Mesodermal cell (in vitro differentiated cells): ENCODE results near the gene PALD1.

Experiments used
- H3K27ac ChIP-seq: 2 replicates; pipeline ENCODE4 v1.7.0; 2013; ENCODE audit warnings: mild to moderate bottlenecking, low read depth, low read length, moderate library complexity; ENCODE audit not compliant: severe bottlenecking
- H3K36me3 ChIP-seq: 2 replicates; pipeline ENCODE4 v1.7.1; 2013; ENCODE audit warnings: mild to moderate bottlenecking, low read length, moderate library complexity; ENCODE audit not compliant: control insufficient read depth, insufficient read depth
- H3K4me1 ChIP-seq: one replicate; pipeline ENCODE4 v1.7.1; 2013; ENCODE audit warnings: mild to moderate bottlenecking, low read length; ENCODE audit not compliant: insufficient read depth, control insufficient read depth, poor library complexity, severe bottlenecking
- H3K4me3 ChIP-seq: 2 replicates; pipeline ENCODE4 v1.7.0; 2013; ENCODE audit warnings: low read length, control low read depth, mild to moderate bottlenecking; ENCODE audit not compliant: insufficient read depth, poor library complexity, severe bottlenecking; ENCODE audit errors: extremely low read depth
- H3K9me3 ChIP-seq: 2 replicates; pipeline ENCODE4 v1.7.1; 2013; ENCODE audit warnings: mild to moderate bottlenecking, low read length, moderate library complexity; ENCODE audit not compliant: control insufficient read depth
- WGBS, 2 experiments: methylation state at CpG; one replicate each; pipeline ENCODE4 v1.1.5; 2013; ENCODE audit warnings: missing lambda C conversion rate in 2 of 2; ENCODE audit not compliant: insufficient coverage in 2 of 2; 5-methylcytosine and 5-hydroxymethylcytosine counted together

The PALD1 gene

DNA sequence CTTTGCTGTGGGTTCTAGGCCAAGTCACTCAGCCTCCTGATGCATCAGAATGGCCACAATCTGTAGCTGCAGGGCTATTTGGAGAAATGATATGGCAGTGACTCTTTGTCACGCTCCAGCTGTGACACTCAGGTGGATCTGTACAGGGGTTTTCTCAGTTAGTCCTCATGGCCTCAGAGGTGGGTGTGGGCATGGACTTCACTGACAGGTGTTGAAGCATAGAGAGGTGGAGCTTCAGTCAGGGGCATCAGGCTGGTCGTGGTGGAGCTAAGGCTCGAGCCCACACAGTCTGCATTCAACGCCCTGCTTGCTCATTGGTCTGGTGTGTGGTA is 21.2 kb downstream of the PALD1 start:
- Histone ChIP-seq H3K27ac (no peak overlapping the region), H3K36me3 (no peaks in the 10 kb centered on the region), H3K4me3 (no peak overlapping the region), H3K4me1 (peaks cover 15% of the 10 kb centered on the region), H3K9me3 (no peaks in the 10 kb centered on the region)
- 79 to 87% methylated on average over 3 to 4 of the region's 4 CpGs for WGBS, 2 experiments

DNA sequence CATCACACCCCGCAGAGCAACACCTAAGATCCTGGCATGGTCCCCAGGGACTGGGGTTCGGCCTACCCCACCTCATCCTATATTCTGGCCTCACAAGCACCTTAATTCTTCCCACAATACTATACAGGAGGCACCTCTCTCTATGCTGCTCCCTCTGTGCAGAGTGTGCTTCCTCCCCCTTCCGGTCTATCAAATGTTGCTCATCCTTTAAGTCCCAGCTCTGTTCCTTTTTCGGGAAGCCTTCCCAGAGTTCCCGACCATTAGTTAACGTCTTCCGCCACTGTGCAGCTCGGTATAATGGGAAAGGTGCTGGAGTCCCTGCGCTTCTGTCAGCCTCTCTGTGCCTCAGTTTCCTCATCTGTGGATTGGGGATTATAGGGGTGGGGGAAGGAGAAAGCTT is 21.8 kb downstream of the PALD1 start:
- 90 to 93% methylated on average over 5 to 9 of the region's 9 CpGs for WGBS, 2 experiments
- H3K36me3 ChIP-seq: no peaks in the 10 kb centered on the region

DNA sequence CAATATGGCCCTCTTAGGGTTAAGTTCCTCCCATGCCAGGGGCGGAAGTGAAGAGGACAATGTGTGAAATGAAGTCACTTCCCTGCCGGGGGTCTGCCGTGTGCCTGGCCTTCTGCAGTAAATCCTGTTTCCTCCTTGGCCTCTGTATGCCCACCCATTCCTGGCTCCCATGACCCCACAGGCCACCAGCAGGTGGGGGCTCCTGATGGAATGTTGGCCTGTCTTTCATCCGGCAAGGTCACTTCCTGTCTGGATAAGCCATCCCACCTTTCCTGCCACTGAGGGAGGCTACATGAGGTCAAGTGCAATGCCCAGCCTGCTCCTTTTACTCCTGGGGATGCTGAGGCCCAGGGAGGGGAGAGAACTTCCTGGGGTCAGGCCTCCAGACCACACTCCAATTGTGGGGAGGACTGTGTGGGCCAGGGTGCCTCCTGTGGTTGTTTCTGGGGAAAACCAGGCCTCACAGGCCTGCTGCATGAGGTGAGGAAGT is 22.3 kb downstream of the PALD1 start:
- Histone ChIP-seq H3K36me3 (no peaks in the 10 kb centered on the region), H3K27ac (peak overlapping the region; percentile 16), H3K9me3 (no peaks in the 10 kb centered on the region), H3K4me1 (peaks cover 12% of the 10 kb centered on the region), H3K4me3 (no peak overlapping the region)
- WGBS, 2 experiments: 57 to 65% methylated on average over 3 to 4 of the region's 4 CpGs

More for the DNA sequence above, 21.8 kb downstream of the PALD1 start:
- Histone ChIP-seq H3K4me1 (peaks cover 12% of the 10 kb centered on the region), H3K4me3 (no peak overlapping the region), H3K9me3 (no peaks in the 10 kb centered on the region), H3K27ac (no peak overlapping the region)

DNA sequence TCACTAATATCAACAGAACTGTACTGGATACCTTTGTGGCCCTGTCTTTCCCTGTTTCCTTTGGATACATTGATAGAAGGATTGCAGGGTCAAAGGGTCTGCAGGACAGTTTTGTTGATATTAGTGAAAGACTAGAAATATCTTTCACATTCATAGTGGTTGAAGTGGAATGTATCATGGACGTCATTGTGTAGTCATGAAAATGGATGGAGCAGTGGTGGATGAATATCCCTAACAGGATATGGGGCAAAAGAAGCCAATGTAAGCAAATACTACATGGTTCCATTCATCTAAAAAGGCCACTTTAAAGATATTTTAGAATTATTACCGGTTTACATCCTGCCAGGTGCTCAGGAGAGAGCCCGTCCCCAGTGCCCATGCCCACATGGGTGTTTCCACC is 23.8 kb downstream of the PALD1 start:
- H3K9me3 ChIP-seq: no peaks in the 10 kb centered on the region
- H3K4me3 ChIP-seq: no peak overlapping the region
- no peaks in the 10 kb centered on the region for H3K36me3 ChIP-seq
- WGBS, 2 experiments: 95 to 100% methylated on average over 1 to 2 of the region's 3 CpGs
- peaks cover 12% of the 10 kb centered on the region for H3K4me1 ChIP-seq
- no peak overlapping the region for H3K27ac ChIP-seq

DNA sequence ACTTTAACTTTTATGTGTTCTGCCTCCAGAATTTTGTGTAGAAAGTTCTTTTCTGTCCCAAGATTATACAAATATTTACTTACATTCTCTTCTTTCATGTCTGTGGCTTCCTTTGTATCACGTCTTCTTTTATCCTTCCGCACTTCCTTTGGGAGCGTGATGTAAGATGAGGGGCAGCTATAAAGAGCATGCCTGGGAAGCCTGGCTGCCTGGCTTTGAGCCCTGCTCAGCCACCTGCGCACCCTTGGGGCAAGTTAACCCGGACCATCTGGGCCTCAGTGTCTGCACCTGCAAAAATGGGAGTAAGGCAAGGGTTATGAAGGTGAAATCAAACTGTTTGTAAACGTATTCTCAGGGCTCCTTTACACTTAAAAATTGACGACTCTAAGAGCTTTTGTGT is 25.2 kb downstream of the PALD1 start:
- Histone ChIP-seq H3K36me3 (no peaks in the 10 kb centered on the region), H3K9me3 (no peaks in the 10 kb centered on the region), H3K4me3 (no peak overlapping the region), H3K27ac (no peak overlapping the region), H3K4me1 (peaks cover 12% of the 10 kb centered on the region)
- 92 to 100% methylated on average over 2 to 5 of the region's 7 CpGs for WGBS, 2 experiments

DNA sequence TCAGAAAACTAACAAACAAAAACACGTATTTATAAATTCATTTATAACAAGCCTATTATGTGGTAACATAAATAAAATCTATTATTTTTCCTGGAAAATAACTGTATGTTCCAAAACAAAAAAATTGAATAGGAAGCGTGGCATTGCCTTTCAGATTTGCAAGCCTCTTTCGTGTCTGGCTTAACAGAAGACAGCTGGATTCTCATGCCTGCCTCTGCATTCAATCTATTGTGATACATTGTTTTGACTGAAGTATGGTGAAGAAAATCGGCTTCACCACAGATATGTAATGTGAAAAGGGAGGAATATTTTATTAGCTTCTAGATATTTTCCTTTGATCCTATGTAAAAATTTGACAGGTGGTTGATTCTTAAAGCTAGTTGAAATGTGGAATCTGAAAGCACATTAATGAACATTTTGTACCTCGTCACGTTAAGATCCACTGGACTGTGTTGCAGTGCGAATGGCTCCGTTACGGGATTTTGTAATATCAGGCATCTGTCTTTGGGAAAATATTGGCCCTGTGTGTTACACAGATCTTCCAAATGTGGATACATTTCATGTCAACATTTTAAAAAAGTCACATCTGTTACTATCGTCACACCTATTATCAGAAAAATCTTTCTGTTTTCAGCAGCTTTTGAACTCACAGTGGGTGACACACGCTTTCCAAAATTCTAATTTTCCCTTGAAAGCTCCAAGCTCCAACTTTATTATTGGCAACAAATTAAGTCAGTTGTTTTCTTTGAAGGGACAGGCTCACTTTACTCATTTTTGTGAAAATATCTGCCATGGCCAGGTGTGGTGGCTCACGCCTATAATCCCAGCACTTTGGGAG is 26.2 kb downstream of the PALD1 start:
- H3K9me3 ChIP-seq: no peaks in the 10 kb centered on the region
- H3K36me3 ChIP-seq: no peaks in the 10 kb centered on the region
- no peak overlapping the region for H3K4me3 ChIP-seq
- no peak overlapping the region for H3K27ac ChIP-seq
- 96 to 98% methylated on average over 5 to 8 of the region's 12 CpGs for WGBS, 2 experiments
- H3K4me1 ChIP-seq: peaks cover 15% of the 10 kb centered on the region

DNA sequence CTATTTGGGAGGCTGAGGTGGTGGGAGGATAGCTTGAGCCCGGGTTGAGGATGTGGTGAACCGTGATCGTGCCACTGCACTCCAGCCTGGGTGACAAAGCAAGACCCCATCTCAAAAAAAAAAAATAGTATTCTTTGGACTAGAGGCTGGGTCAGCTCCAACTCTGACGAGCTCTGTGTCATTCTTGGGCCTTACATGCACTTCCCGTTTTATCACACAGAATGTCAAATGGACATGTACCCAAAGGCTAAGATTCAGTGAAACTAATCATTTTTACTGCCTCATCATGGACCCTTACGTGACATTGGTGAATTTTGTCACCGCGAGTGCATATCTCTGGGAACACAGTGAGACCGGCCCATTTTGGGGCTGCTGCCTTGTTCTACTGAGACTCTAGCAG is 27.3 kb downstream of the PALD1 start:
- H3K4me3 ChIP-seq: no peak overlapping the region
- WGBS, 2 experiments: 93% methylated on average over 7 to 9 of the region's 9 CpGs
- no peaks in the 10 kb centered on the region for H3K9me3 ChIP-seq
- H3K36me3 ChIP-seq: no peaks in the 10 kb centered on the region
- H3K27ac ChIP-seq: no peak overlapping the region
- peaks cover 17% of the 10 kb centered on the region for H3K4me1 ChIP-seq

DNA sequence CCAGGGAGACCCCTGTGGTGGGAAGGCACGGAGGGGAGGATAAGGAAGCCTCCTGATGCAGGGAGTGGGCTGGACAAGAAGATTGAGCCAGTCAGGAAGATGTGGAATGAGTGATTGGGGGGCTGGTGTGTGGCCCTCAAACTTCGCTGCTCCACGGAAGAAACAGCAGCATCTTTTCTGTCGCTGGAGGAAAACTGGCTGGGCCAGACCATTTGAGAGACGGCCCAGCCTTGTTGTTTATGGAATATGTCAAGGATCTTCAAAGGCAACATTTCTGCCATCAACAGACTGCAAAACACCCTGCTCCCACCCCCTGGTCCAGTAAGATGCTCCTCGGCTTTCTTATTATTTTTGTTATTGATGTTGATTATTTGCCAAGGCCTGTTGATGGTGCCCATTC is 29.4 kb downstream of the PALD1 start:
- H3K27ac ChIP-seq: no peak overlapping the region
- peaks cover 14% of the 10 kb centered on the region for H3K4me1 ChIP-seq
- WGBS, 2 experiments: 79 to 80% methylated on average over 4 to 5 of the region's 6 CpGs
- no peaks in the 10 kb centered on the region for H3K36me3 ChIP-seq
- H3K9me3 ChIP-seq: no peaks in the 10 kb centered on the region
- H3K4me3 ChIP-seq: no peak overlapping the region

DNA sequence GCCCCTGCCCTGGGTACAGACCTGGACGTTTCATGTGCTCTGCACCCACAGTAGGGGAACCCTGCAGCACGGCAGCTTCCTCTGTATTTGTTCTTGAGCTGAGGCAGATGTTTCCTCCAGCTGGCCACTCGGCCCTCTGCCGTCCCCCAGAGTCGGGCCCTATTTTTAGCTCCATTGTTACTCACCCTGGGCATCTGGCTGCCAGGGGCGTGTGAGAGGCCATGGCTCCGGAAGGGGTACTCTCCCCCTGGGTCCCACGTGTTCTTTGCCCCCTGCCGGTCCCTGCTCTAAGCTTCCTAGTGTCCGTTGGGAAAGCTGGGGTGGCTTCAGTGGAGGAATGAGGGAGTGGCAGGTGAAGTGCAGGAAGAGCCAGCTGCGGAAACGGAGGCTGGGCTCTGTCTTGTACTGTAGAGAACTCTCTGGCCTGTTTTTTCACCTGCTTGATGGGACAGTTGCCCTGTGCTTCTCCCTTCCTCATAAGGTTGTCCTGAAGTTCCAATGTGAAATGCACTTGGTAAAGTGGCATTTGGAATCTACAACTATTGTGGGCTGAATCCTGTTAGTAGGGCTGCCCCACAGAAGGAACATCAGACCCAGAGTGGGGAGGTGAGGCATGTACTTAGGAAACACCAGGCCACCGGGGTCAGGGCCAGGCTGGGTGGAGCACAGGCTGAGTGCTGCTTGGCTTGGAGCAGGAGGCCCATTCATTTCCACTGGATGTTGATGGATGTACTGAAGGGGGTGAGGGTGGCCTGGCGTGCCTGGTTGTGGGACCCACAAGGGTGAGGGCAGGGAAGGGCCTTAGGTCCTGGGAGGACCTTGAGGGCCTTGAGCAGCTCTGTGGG is 30.6 kb downstream of the PALD1 start:
- H3K4me1 ChIP-seq: peaks cover 11% of the 10 kb centered on the region
- no peaks in the 10 kb centered on the region for H3K9me3 ChIP-seq
- no peak overlapping the region for H3K4me3 ChIP-seq
- 41 to 57% methylated on average over 9 to 12 of the region's 14 CpGs for WGBS, 2 experiments
- H3K27ac ChIP-seq: peak overlapping the region; percentile 23
- H3K36me3 ChIP-seq: no peaks in the 10 kb centered on the region

DNA sequence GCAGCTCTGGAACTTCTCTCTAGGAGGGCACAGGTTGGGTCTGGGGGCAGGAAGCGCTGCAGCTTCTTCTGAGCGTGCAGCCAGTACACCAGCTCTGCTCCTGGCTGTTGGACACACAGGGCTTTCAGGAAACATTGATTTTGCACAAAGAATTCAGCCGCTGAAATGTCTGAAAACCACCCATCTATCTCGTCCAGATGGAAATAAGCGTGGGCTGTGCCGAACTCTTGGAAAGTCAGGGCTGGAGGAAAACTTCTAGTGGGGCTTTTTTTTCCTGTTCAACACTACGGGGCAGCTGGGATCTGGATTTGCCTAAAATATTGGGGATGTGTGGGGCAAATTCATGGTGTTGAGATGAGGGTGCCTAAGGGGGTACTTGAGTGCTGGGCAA is 31.2 kb downstream of the PALD1 start:
- H3K4me3 ChIP-seq: no peak overlapping the region
- no peaks in the 10 kb centered on the region for H3K36me3 ChIP-seq
- H3K4me1 ChIP-seq: peaks cover 11% of the 10 kb centered on the region
- WGBS, 2 experiments: 97 to 98% methylated on average over 7 of the region's 7 CpGs
- H3K27ac ChIP-seq: no peak overlapping the region
- H3K9me3 ChIP-seq: no peaks in the 10 kb centered on the region

DNA sequence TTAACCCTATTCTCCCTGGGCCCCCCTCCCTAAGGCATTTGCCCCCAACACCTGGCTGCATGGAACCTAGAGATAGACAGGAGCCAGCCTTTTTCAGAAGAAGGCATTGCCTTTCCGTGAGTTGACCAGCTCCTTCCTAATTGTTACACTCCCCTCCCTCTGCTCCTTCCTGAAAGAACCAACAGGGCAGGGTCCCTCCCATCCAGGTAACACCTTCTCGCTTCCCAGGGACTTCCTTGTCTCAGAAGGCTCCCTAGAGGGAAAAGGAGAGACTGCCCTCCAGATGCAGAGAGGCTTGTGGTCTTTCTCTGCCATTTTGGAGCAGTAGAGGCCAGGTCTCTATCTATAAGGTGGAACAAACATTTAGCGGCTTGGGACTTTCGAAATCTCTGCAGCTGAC is 31.9 kb downstream of the PALD1 start:
- Histone ChIP-seq H3K4me1 (peaks cover 11% of the 10 kb centered on the region), H3K27ac (no peak overlapping the region), H3K9me3 (no peaks in the 10 kb centered on the region), H3K4me3 (no peak overlapping the region), H3K36me3 (no peaks in the 10 kb centered on the region)
- WGBS, 2 experiments: 77 to 98% methylated on average over 3 to 4 of the region's 4 CpGs
